T-helper 17 cell (primary cell): ENCODE results near the gene MAP6D1. TPM values are rescaled to one million over a fixed set of nuclear protein-coding genes. Genes with fewer than 3 reads are reported as not detected.
"Not testable (repeated sequence)": the region's sequence is repeated elsewhere in the genome, so short reads cannot be mapped to it uniquely, and the experiment has no call there.

ENCODE experiments used
- ATAC-seq: fragments of 150-1000 bp; cut with Tn5 transposase; 2 replicates; pipeline ENCODE4 v1.10.0; 2021; ENCODE audit warnings: mild to moderate bottlenecking, moderate library complexity
- DNase-seq, 3 donors: peaks; one replicate each; pipeline versions ENCODE4 v3.0.0 to v3.0.0-alpha.2; 2020 to 2021
- H3K9me3 ChIP-seq: one replicate; pipeline ENCODE4 v1.7.0; 2013; ENCODE audit warnings: low read length, mild to moderate bottlenecking; ENCODE audit not compliant: control insufficient read depth, poor library complexity, severe bottlenecking
- H3K27ac Mint-ChIP-seq: one replicate; pipeline ENCODE4 v1.8.0; 2022; ENCODE audit warnings: mild to moderate bottlenecking, moderate library complexity, mixed read lengths
- H3K27me3 Mint-ChIP-seq: one replicate; pipeline ENCODE4 v1.8.0; 2022; ENCODE audit warnings: mixed read lengths
- H3K36me3 Mint-ChIP-seq: one replicate; pipeline ENCODE4 v1.8.0; 2022; ENCODE audit warnings: low read depth, mixed read lengths
- H3K4me1 Mint-ChIP-seq: one replicate; pipeline ENCODE4 v1.8.0; 2022; ENCODE audit warnings: mild to moderate bottlenecking, mixed read lengths
- H3K4me3 Mint-ChIP-seq: one replicate; pipeline ENCODE4 v1.8.0; 2022; ENCODE audit warnings: mild to moderate bottlenecking, moderate library complexity, mixed read lengths
- total RNA-seq, 4 donors: library from RNA in 2 of 4; stranded (reverse) in 2 of 4; gene quantifications; one replicate each; pipeline ENCODE4 v1.2.3 and lab custom pipeline; 2022 to 2026

Gene MAP6D1
- total RNA-seq, 2 donors from 2014 or later = 0.26 to 1.7 TPM

- peaks cover 8% of the 10 kb centered on the region for H3K36me3 Mint-ChIP-seq
- no peak overlapping the region for H3K27ac Mint-ChIP-seq
- DNase-seq (no peak), ATAC-seq (no peak)
- H3K27me3 Mint-ChIP-seq = no peaks in the 10 kb centered on the region
- H3K9me3 ChIP-seq = no peaks in the 10 kb centered on the region
- H3K4me3 Mint-ChIP-seq = no peak overlapping the region
- peaks cover 4% of the 10 kb centered on the region for H3K4me1 Mint-ChIP-seq
These were observed 45.4 kb downstream of the MAP6D1 start for GRCh38 chr3:183779896-183780465.

GRCh38 chr3:183777016-183777618 is 48.3 kb downstream of the MAP6D1 start:
- H3K27me3 Mint-ChIP-seq = no peaks in the 10 kb centered on the region
- peak overlapping the region; percentile 80 for H3K27ac Mint-ChIP-seq
- no peaks in the 10 kb centered on the region for H3K9me3 ChIP-seq
- no peak overlapping the region for H3K4me3 Mint-ChIP-seq
- H3K4me1 Mint-ChIP-seq = peaks cover 2% of the 10 kb centered on the region
- ATAC-seq (no peak), DNase-seq (no peak)
- peaks cover 12% of the 10 kb centered on the region for H3K36me3 Mint-ChIP-seq

- not testable (repeated sequence) for H3K9me3 ChIP-seq, H3K4me1 Mint-ChIP-seq, DNase-seq, H3K27me3 Mint-ChIP-seq, H3K4me3 Mint-ChIP-seq, ATAC-seq
- peaks cover 12% of the 10 kb centered on the region for H3K36me3 Mint-ChIP-seq
- peak overlapping the region; percentile 43 for H3K27ac Mint-ChIP-seq
These were observed 48.9 kb downstream of the MAP6D1 start for GRCh38 chr3:183776451-183776850.

GRCh38 chr3:183775781-183776180 is 49.6 kb downstream of the MAP6D1 start:
- Mint-ChIP-seq H3K4me3 (no peak overlapping the region), H3K27me3 (no peaks in the 10 kb centered on the region), H3K4me1 (peaks cover 2% of the 10 kb centered on the region), H3K36me3 (peaks cover 12% of the 10 kb centered on the region), H3K27ac (peak overlapping the region; percentile 43)
- ATAC-seq (no peak), DNase-seq (no peak)
- H3K9me3 ChIP-seq = no peaks in the 10 kb centered on the region

GRCh38 chr3:183774631-183775030 is 50.7 kb downstream of the MAP6D1 start:
- no peak overlapping the region for H3K4me3 Mint-ChIP-seq
- no peak for DNase-seq
- no peaks in the 10 kb centered on the region for H3K27me3 Mint-ChIP-seq
- H3K27ac Mint-ChIP-seq = peak overlapping the region; percentile 4
- H3K4me1 Mint-ChIP-seq = peaks cover 2% of the 10 kb centered on the region
- H3K36me3 Mint-ChIP-seq = peaks cover 12% of the 10 kb centered on the region
- H3K9me3 ChIP-seq = no peaks in the 10 kb centered on the region
- no peak for ATAC-seq

- Mint-ChIP-seq H3K27me3 (no peaks in the 10 kb centered on the region), H3K36me3 (peaks cover 4% of the 10 kb centered on the region), H3K4me3 (no peak overlapping the region), H3K4me1 (peaks cover 12% of the 10 kb centered on the region), H3K27ac (no peak overlapping the region)
- ATAC-seq (no peak), DNase-seq (no peak)
- no peaks in the 10 kb centered on the region for H3K9me3 ChIP-seq
These were observed 55.9 kb downstream of the MAP6D1 start for GRCh38 chr3:183769453-183769852.

GRCh38 chr3:183768114-183768513 is 57.3 kb downstream of the MAP6D1 start:
- DNase-seq = no peak
- Mint-ChIP-seq H3K4me1 (peaks cover 12% of the 10 kb centered on the region), H3K36me3 (no peaks in the 10 kb centered on the region), H3K27me3 (no peaks in the 10 kb centered on the region), H3K4me3 (no peak overlapping the region), H3K27ac (peak overlapping the region; percentile 8)
- no peak for ATAC-seq
- no peaks in the 10 kb centered on the region for H3K9me3 ChIP-seq

- Mint-ChIP-seq H3K36me3 (no peaks in the 10 kb centered on the region), H3K27me3 (no peaks in the 10 kb centered on the region), H3K27ac (peak overlapping the region; percentile 87), H3K4me1 (peaks cover 12% of the 10 kb centered on the region), H3K4me3 (no peak overlapping the region)
- no peaks in the 10 kb centered on the region for H3K9me3 ChIP-seq
- DNase-seq (peak; percentile 36 to 65 (median 48)), ATAC-seq (peak; percentile 93)
These were observed 58.4 kb downstream of the MAP6D1 start for GRCh38 chr3:183766745-183767606.

GRCh38 chr3:183766107-183766506 is 59.3 kb downstream of the MAP6D1 start:
- ATAC-seq = no peak
- DNase-seq = no peak
- H3K4me3 Mint-ChIP-seq = no peak overlapping the region
- peaks cover 12% of the 10 kb centered on the region for H3K4me1 Mint-ChIP-seq
- H3K9me3 ChIP-seq = no peaks in the 10 kb centered on the region
- H3K27ac Mint-ChIP-seq = peak overlapping the region; percentile 87
- H3K36me3 Mint-ChIP-seq = peaks cover 2% of the 10 kb centered on the region
- no peaks in the 10 kb centered on the region for H3K27me3 Mint-ChIP-seq

Other genes with a start within 250 kb of the MAP6D1 start
- 100 to 1,000 TPM; 120 to 143 TPM for gene KLHL24, start 190.0 kb downstream of the MAP6D1 start, total RNA-seq
- 10 to 100 TPM; 25.3 to 31.1 TPM for gene YEATS2, start 127.8 kb downstream of the MAP6D1 start, total RNA-seq
- gene PARL, start 59.3 kb upstream of the MAP6D1 start, total RNA-seq = 10 to 100 TPM; 36.6 to 38.3 TPM
- gene ABCC5, start 192.3 kb upstream of the MAP6D1 start, total RNA-seq = 10 to 100 TPM; 17.5 to 17.6 TPM
- gene HTR3D, start 206.2 kb upstream of the MAP6D1 start, total RNA-seq = not detected
- gene HTR3C, start 227.5 kb upstream of the MAP6D1 start, total RNA-seq = not detected